Activated effector memory CD4-positive, alpha-beta T cell treated with anti-CD3 and anti-CD28 coated beads, Interleukin-2, amount 50 U/mL, for 16 hours (primary cell): Measurements from ENCODE around the gene LANCL2.
"Not testable (repeated sequence)": the region's sequence is repeated elsewhere in the genome, so short reads cannot be mapped to it uniquely, and the experiment has no call there.

Source experiments
- DNase-seq: peaks from one replicate; pipeline ENCODE4 v3.0.0-alpha.2; 2020

Gene LANCL2

GRCh38 chr7:55438757-55439525, 73.8 kb downstream of the LANCL2 start:
- no peak for DNase-seq

- no peak for DNase-seq
Observed at GRCh38 chr7:55439627-55440026, 74.5 kb downstream of the LANCL2 start.

DNA sequence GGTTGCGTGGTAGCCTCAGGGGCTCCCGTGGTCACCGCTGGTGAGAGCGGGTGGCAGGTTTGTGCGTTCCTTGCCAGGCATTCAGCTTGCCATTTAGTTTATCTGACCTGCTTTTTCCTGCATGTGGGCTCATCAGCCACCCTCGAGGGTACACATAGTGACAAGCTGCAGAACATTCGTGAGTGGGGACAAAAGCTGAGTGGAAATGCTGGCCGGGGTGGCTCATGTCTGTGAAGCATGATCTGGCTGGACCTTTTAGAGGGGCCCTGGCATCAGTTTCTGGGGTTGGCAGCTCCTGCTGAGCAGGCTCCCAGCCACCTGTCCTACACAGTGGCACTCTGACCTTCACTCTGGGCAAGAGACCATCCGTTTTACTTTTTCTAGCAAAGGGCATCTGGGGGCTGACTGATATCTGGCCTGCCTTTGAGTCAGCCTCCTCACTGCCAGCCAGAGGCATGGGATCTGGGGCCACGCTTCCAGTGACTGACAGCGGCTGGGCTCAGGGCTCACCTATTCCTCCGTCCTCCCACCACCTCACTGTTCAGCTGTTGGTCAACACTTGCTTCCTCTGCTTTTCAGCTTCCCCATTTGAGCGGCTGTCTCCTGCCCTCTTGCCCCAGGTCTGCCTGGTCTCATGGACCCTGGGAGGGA, 75.0 kb downstream of the LANCL2 start:
- no peak for DNase-seq

GRCh38 chr7:55441002-55441401, 75.9 kb downstream of the LANCL2 start:
- DNase-seq = no peak

GRCh38 chr7:55441774-55442522, 76.8 kb downstream of the LANCL2 start:
- DNase-seq = no peak

- no peak for DNase-seq
Observed at GRCh38 chr7:55444786-55445185, 79.6 kb downstream of the LANCL2 start.

GRCh38 chr7:55448526-55448925, 83.4 kb downstream of the LANCL2 start:
- no peak for DNase-seq

DNA sequence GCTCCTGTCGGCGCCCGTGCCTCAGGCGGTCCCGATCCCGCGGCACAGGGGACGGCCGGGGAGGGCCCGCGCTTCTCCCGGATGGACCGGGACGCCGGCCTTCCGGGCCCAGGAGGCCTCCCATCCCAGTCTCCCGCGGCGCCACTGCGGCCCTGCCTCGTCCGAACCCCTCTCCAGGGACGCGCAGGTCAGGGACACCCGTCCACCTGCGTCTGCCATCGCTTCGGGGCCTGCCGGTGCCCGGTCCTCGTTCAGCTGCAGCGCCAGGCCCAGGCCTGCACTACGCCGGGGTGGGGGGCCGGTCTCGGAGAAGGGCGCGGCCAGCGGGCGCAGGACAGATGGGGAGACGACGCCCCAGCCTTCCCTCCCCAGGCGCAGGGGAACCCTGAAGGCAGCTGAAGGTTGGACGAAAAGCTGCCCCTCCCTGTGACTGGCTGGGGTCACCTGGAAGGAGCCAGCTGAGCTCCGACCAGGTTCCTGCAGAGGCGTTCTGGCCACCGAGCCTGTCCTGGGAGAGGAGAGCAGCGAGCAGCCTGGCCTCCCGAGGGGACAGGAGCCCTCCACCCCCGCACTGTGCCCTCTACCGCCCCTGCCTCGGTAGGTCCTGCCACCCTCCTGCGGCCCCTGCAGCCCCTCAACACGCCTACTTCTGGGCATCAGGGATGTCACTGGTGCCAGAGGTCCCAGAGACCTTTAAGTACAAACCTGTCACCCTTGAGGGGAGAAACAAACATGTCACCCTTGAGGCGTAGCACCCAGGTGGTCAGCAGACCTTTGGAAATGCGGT, 84.3 kb downstream of the LANCL2 start:
- no peak for DNase-seq

DNA sequence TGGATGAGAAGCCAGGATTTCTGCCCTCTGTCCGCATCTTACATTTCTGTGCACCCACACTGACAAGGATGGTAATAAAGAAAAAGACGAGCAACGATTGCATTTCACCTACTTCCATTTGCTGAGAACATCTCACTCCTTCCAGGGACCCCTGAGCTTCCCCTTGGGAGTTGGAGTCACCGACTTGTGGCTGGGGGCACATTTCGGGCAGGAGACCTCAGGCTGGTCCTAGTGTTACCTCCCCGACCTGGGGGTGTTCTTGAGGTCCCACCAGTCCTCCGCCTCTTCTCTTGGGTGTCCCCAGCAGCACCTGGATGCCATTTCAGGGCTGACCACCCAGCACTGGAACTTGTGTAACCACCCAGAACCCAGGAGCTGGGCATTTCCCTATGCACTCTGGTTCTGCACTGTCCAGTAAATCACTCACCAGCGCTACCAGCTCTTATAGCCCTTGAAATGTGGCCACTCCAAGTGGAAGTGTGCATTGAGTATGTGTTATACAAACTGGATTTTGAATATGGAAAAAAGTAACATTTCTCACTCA, 84.9 kb downstream of the LANCL2 start:
- DNase-seq = no peak

GRCh38 chr7:55452971-55453370, 87.8 kb downstream of the LANCL2 start:
- DNase-seq = no peak

- DNase-seq = no peak
Observed at GRCh38 chr7:55457801-55458200, 92.7 kb downstream of the LANCL2 start.

DNA sequence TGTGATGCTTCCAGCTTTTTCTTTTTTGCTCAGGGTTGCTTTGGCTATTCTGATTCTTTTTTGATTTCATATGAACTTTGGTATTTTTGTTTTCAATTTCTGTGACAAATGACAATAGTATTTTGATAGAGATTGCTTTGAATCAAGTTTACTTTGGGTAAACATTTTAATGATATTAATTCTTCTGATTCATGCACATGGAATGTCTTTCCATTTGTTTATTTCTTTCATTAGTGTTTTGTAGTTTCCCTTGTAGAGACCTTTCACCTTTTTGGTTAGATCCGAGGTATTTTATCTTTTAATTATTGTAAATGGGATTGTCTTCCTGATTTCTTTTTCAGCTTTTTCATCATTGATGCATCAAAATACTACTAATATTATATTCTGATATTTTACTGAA, 93.2 kb downstream of the LANCL2 start:
- no peak for DNase-seq

DNA sequence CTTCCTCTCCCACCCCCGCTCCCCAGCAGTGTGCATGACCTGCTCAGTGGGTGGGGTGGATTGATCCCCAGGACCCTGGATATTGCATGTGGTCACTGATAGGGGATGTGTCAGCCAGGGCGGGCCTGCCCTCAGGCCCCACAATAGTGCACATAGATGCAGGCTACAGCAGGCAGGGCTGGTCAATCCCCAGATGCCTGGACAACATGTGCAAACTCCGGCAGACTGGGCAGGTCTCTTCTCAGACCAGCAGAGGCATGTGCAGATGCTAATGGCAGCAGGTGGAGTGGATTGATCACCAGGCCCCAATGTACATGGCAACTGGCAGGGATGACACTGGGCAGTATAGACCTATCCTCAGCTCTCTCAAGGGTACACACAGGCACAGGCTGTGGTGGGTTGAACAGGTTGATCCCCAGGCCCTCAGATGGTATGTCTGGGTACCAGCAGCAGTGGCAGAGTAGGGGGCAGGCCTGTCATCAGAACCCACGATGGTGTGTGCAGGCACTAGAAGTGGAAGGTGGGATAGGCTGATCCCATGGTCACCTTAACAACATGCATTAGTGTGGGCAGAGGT, 98.6 kb downstream of the LANCL2 start:
- no peak for DNase-seq

GRCh38 chr7:55464422-55464821, 99.3 kb downstream of the LANCL2 start:
- DNase-seq = no peak

- DNase-seq = no peak
Observed at GRCh38 chr7:55465691-55466090, 100.6 kb downstream of the LANCL2 start.

GRCh38 chr7:55467047-55467593, 102.0 kb downstream of the LANCL2 start:
- no peak for DNase-seq

DNA sequence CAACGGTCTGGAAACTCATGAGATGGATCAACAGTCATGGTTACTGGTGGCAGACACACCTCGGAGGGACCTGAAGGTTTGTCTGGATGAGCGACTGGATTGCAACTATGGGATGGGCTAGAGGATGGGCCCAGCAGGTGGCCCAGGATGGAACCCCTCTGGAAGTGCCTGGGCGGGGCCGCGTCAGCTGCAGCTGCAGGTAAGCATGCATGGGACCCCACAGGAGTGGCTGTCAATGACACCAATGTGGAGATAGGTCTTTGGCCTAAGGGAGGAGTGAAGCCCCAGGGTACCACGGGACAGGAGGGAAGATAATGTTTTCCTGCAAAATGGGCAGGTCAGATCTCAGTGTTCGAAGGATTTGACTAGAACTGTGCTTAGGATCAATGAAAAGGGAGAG, 103.4 kb downstream of the LANCL2 start:
- DNase-seq = no peak

DNA sequence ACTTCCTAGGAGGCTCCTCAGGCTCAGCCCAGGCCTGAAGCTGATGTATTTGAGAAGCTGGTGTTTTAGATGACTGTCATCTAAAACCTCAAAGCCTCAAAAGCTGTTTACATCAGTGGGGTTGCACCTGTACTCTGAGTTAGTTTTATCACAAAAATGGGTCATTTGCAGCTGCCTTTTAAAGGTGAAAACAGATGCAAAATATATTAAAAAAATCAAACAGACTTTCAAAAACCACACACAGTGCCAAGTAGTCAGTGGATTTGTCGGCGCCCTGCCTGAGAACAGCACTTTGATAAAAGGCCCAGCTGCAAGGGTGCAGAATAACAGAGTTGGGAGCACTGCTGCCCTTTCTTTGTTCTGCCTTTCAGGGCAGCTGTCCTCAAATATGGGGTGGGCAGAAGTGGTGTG, 104.1 kb downstream of the LANCL2 start:
- DNase-seq = peak; percentile 73

- no peak for DNase-seq
Observed at GRCh38 chr7:55469721-55470120, 104.6 kb downstream of the LANCL2 start.

DNA sequence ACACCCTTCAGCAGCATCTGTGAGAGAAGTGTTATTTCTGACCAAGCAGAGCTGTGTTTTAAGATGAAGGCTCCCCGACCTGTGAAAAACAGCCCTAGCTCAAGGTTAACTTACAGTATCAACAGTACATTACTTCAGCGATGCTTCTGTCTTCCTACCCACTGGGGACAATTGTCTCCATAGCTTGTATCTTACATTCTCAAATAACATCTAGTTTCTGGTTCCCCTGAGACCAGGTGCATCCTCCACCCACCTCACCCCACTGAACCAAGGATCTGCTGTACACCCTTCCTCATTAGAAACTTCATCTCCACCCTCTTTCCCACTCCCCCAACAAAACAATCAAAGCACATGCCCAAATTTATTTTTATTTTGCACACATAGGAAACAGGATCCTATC, 105.1 kb downstream of the LANCL2 start:
- DNase-seq = no peak

DNA sequence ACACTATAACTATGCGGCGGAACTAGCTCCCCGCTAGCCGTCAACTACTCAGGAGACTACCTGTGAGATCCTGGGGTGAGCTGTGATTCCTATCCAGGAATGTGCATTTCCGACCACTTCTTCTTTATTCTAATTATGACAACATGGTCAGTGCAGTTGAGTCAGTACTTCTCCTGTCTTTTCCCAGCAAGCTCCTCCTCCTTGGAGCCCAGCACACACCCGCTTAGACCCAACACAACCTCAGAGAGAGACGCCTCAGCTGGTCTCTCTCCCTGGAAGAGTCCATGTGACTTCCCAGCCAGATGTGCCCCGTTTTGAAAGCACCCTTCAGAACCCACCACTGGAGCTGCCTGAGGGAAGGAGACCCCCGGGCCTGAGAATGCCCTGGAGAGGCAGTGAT, 106.5 kb downstream of the LANCL2 start:
- not testable (repeated sequence) for DNase-seq

DNA sequence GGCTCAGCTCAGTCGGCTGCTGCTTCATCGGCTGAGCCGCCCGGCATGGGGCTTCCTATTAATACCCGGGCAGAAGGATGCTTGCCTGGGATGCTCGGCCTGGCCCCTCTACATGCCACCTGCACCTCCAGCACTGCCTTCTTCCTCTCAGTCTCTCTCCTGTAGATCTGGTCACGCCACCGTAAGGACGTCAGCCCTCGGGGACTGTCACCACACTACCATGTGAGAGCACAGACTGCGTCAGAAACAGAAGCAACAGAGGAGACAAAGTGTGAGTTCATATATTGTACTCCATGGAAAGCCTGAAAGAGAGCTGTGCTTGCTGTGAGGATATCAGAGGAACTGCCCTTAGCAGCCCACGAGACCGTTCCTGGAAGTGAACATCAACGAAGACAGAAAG, 107.3 kb downstream of the LANCL2 start:
- DNase-seq = not testable (repeated sequence)
